ENCODE results near the gene CDHR2.

DNA sequence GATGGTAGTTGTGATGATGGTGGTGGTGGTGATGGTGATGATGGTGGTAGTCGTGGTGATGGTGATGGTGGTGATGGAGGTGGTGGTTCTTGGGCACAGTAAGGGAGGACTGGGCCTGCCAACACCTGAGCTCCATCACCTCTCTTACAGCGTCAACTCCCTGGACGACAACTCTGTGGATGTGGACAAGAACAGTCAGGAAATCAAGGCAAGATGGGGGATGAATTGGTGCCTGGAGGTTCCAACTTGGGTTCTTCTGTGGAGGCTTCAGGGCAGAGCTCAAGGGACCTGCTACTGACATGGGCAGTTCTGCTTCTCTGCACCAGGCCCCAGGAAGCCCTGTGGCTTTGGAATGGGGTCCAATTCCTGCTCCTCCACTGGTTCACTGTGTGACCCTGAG lies 43.4 kb downstream of the CDHR2 start:
- no peak for TF ChIP-seq CTCF (IDR thresholded peaks at IDR 0.05 in 4 of 5, conservative IDR thresholded peaks at IDR 0.05 in 1 of 5)
- TF ChIP-seq POLR2A (IDR thresholded peaks at IDR 0.05), result no peak

Measured in gastrocnemius medialis (tissue), 4 donors.